Endothelial cell of umbilical vein (primary cell): ENCODE data around the gene CNTNAP2.

Experiments
- EZH2 ChIP-seq: IDR thresholded peaks from 2 replicates; pipeline ENCODE4 v1.6.1; 2012; ENCODE audit warnings: borderline replicate concordance, low read depth, mild to moderate bottlenecking, moderate library complexity, low read length, inconsistent platforms; ENCODE audit not compliant: severe bottlenecking
- FOS ChIP-seq: IDR thresholded peaks from 2 replicates; pipeline ENCODE4 v1.6.1; 2011; ENCODE audit warnings: mild to moderate bottlenecking, low read length, moderate library complexity, borderline replicate concordance; ENCODE audit not compliant: insufficient read depth
- GATA2 ChIP-seq: IDR thresholded peaks from 2 replicates; pipeline ENCODE4 v1.7.0; 2011; ENCODE audit warnings: low read depth, mild to moderate bottlenecking, moderate library complexity, mixed read lengths, low read length; ENCODE audit not compliant: insufficient read length, insufficient read depth
- JUN ChIP-seq: IDR thresholded peaks from 2 replicates; pipeline ENCODE4 v1.6.1; 2011; ENCODE audit warnings: borderline replicate concordance, low read depth; ENCODE audit not compliant: insufficient read length, insufficient read depth
- MYC ChIP-seq: IDR thresholded peaks from one replicate; pipeline ENCODE4 v1.6.1; 2011; ENCODE audit warnings: mild to moderate bottlenecking, low read depth, low read length
- POLR2A ChIP-seq: IDR thresholded peaks from 2 replicates; pipeline ENCODE4 v1.6.1; 2012; ENCODE audit warnings: low read depth, mild to moderate bottlenecking, control low read depth, low read length
- POLR2AphosphoS5 ChIP-seq: IDR thresholded peaks from 2 replicates; pipeline ENCODE4 v1.6.1; 2012; ENCODE audit warnings: low read depth, mild to moderate bottlenecking, control low read depth, low read length, moderate library complexity; ENCODE audit not compliant: insufficient read depth
- TF ChIP-seq, protein P1 (sequence below), 2 donors: IDR thresholded peaks; 1 replicate in 1 of 2; 2 replicates in 1 of 2; pipeline ENCODE4 v1.5.1; 2011; ENCODE audit warnings: low read length in 2 of 2, mild to moderate bottlenecking in 2 of 2, moderate library complexity in 2 of 2, control low read depth in 1 of 2, inconsistent platforms in 1 of 2, low read depth in 1 of 2; ENCODE audit not compliant: insufficient read depth in 1 of 2; ENCODE audit errors: extremely low read depth in 1 of 2

DNA sequence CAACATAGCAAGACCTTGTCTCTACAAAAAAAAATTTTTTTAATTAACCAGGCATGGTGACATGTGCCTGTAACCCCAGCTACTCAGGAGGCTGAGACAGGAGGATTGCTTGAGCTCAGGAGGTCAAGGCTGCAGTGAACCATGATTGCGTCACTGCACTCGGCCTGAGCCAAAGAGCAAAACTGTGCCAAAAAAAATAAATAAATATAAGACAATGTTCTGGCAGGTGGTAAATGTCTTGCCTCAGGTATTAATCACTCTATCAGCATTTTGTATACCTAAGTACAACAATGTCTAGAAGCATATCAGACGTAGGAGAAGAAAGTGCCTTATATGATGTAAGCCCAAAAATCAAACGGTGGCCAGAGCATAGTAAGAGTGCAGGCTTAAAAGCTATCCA lies 2046.2 kb downstream of the CNTNAP2 start:
- TF ChIP-seq FOS (no peak), EZH2 (no peak), POLR2A (no peak), GATA2 (no peak), MYC (no peak), POLR2AphosphoS5 (no peak), JUN (no peak)
- TF ChIP-seq, protein P1, sequence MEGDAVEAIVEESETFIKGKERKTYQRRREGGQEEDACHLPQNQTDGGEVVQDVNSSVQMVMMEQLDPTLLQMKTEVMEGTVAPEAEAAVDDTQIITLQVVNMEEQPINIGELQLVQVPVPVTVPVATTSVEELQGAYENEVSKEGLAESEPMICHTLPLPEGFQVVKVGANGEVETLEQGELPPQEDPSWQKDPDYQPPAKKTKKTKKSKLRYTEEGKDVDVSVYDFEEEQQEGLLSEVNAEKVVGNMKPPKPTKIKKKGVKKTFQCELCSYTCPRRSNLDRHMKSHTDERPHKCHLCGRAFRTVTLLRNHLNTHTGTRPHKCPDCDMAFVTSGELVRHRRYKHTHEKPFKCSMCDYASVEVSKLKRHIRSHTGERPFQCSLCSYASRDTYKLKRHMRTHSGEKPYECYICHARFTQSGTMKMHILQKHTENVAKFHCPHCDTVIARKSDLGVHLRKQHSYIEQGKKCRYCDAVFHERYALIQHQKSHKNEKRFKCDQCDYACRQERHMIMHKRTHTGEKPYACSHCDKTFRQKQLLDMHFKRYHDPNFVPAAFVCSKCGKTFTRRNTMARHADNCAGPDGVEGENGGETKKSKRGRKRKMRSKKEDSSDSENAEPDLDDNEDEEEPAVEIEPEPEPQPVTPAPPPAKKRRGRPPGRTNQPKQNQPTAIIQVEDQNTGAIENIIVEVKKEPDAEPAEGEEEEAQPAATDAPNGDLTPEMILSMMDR (IDR thresholded peaks at IDR 0.05; ENCODE audit: extremely low read depth in 1 of 2, insufficient read depth in 1 of 2, low read depth in 1 of 2, low read length in 2 of 2), result no peak
